Measurements from ENCODE around the gene EVPL. TPM values are rescaled to one million over a fixed set of nuclear protein-coding genes. Genes with fewer than 3 reads are reported as not detected.

The EVPL gene
- polyA plus RNA-seq, 3 donors = not detected

GRCh38 chr17:76008208-76008607, 18.9 kb downstream of the EVPL start:
- peaks cover 15 to 29% of the 10 kb centered on the region in 2 donors for H3K36me3 Mint-ChIP-seq
- H2AFZ ChIP-seq (ENCODE audit: insufficient read depth, low read depth, low read length, poor library complexity, severe bottlenecking) = no peak overlapping the region
- H3K9me3 ChIP-seq (replicated peaks in 1 of 2; ENCODE audit: control insufficient read depth in 1 of 2, insufficient read depth in 1 of 2, low read length in 2 of 2) = no peaks in the 10 kb centered on the region
- TF ChIP-seq CTCF (IDR thresholded peaks at IDR 0.05) = no peak
- H3K4me2 ChIP-seq (replicated peaks; ENCODE audit: extremely low read depth, low read length, poor library complexity, severe bottlenecking) = no peak overlapping the region
- H4K20me1 ChIP-seq (ENCODE audit: insufficient read depth, low read length) = no peaks in the 10 kb centered on the region
- H3K4me1 Mint-ChIP-seq = no peaks in the 10 kb centered on the region
- peaks cover 1 to 3% (median 2%) of the 10 kb centered on the region in 3 donors for H3K27me3 Mint-ChIP-seq (ENCODE audit: low read depth in 3 of 3)
- no peak overlapping the region for H3K27ac ChIP-seq (ENCODE audit: low read depth in 1 of 2, low read length in 2 of 2)
- intact Hi-C loops (cut with micrococcal nuclease) = no loop called here
- H3K36me3 ChIP-seq (replicated peaks in 1 of 2; ENCODE audit: control insufficient read depth in 1 of 2, insufficient read depth in 2 of 2, low read length in 2 of 2) = peaks cover 5 to 20% of the 10 kb centered on the region in 2 donors
- peaks cover 0 to 1% (median 0%) of the 10 kb centered on the region in 7 donors for H3K9me3 Mint-ChIP-seq
- no peak overlapping the region for H3K4me3 Mint-ChIP-seq
- H3K9ac ChIP-seq (ENCODE audit: insufficient read depth, low read length, poor library complexity, severe bottlenecking) = no peak overlapping the region
- H3K4me1 ChIP-seq (ENCODE audit: control insufficient read depth in 1 of 2, insufficient read depth in 2 of 2, low read length in 2 of 2) = no peaks in the 10 kb centered on the region
- 98% methylated on average over 33 of the region's 36 CpGs for WGBS (ENCODE audit: insufficient coverage)
- H3K27ac Mint-ChIP-seq = no peak overlapping the region
- no peak overlapping the region for H3K4me3 ChIP-seq (replicated peaks in 1 of 3; ENCODE audit: low read depth in 2 of 3, low read length in 3 of 3)
- DNase-seq = no peak
- H3K27me3 ChIP-seq (ENCODE audit: control insufficient read depth in 2 of 2, insufficient read depth in 2 of 2, low read length in 2 of 2) = no peaks in the 10 kb centered on the region
- no peaks in the 10 kb centered on the region for H3K79me2 ChIP-seq (ENCODE audit: insufficient read depth, low read length)

GRCh38 chr17:76007850-76008165, 19.3 kb downstream of the EVPL start:
- Histone ChIP-seq H4K20me1 (ENCODE audit: insufficient read depth, low read length) (no peaks in the 10 kb centered on the region), H3K9me3 (replicated peaks in 1 of 2; ENCODE audit: control insufficient read depth in 1 of 2, insufficient read depth in 1 of 2, low read length in 2 of 2) (no peaks in the 10 kb centered on the region), H3K4me2 (replicated peaks; ENCODE audit: extremely low read depth, low read length, poor library complexity, severe bottlenecking) (no peak overlapping the region), H3K79me2 (ENCODE audit: insufficient read depth, low read length) (no peaks in the 10 kb centered on the region), H3K36me3 (replicated peaks in 1 of 2; ENCODE audit: control insufficient read depth in 1 of 2, insufficient read depth in 2 of 2, low read length in 2 of 2) (peaks cover 5 to 22% of the 10 kb centered on the region in 2 donors), H3K27ac (ENCODE audit: low read depth in 1 of 2, low read length in 2 of 2) (no peak overlapping the region), H3K4me1 (ENCODE audit: control insufficient read depth in 1 of 2, insufficient read depth in 2 of 2, low read length in 2 of 2) (no peaks in the 10 kb centered on the region), H3K9ac (ENCODE audit: insufficient read depth, low read length, poor library complexity, severe bottlenecking) (no peak overlapping the region), H3K4me3 (replicated peaks in 1 of 3; ENCODE audit: low read depth in 2 of 3, low read length in 3 of 3) (no peak overlapping the region), H3K27me3 (ENCODE audit: control insufficient read depth in 2 of 2, insufficient read depth in 2 of 2, low read length in 2 of 2) (no peaks in the 10 kb centered on the region), H2AFZ (ENCODE audit: insufficient read depth, low read depth, low read length, poor library complexity, severe bottlenecking) (no peak overlapping the region)
- Mint-ChIP-seq H3K4me1 (no peaks in the 10 kb centered on the region), H3K36me3 (peaks cover 17 to 29% of the 10 kb centered on the region in 2 donors), H3K9me3 (peaks cover 0 to 1% (median 0%) of the 10 kb centered on the region in 7 donors), H3K4me3 (no peak overlapping the region), H3K27ac (no peak overlapping the region), H3K27me3 (ENCODE audit: low read depth in 3 of 3) (peaks cover 1 to 3% (median 2%) of the 10 kb centered on the region in 3 donors)
- no peak for DNase-seq
- intact Hi-C loops (cut with micrococcal nuclease) = no loop called here
- 91% methylated on average over 14 of the region's 16 CpGs for WGBS (ENCODE audit: insufficient coverage)
- no peak for TF ChIP-seq CTCF (IDR thresholded peaks at IDR 0.05)

Measured in CD14-positive monocyte (primary cell).